GM19351 (cell line): ENCODE measurements around the gene ZNF428.
"Not testable (repeated sequence)": the region's sequence is repeated elsewhere in the genome, so short reads cannot be mapped to it uniquely, and the experiment has no call there.

Source experiments
- ATAC-seq: cut with Tn5 transposase; IDR thresholded peaks from one replicate; pipeline ENCODE4 v1.9.1; 2021; ENCODE audit warnings: mild to moderate bottlenecking, moderate library complexity; ENCODE audit not compliant: unreplicated experiment

Gene ZNF428

DNA sequence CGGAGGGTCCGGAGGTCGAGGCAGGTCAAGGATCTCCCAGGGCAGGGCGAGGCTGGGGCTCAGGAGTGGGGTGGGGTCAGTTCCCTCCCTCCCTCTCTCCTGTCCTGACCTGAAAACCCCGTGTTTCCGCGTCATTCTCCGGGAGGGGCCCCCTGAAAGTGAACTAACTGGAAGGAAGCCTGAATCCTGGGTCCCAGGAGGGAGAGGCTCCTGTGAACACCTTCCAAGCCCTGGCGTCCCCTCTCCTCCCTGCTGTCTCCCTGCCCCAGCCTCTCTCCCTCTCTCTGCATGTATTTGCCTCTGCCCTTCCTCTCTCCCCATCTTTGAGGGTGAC lies 21.0 kb upstream of the ZNF428 start:
- ATAC-seq: no peak

DNA sequence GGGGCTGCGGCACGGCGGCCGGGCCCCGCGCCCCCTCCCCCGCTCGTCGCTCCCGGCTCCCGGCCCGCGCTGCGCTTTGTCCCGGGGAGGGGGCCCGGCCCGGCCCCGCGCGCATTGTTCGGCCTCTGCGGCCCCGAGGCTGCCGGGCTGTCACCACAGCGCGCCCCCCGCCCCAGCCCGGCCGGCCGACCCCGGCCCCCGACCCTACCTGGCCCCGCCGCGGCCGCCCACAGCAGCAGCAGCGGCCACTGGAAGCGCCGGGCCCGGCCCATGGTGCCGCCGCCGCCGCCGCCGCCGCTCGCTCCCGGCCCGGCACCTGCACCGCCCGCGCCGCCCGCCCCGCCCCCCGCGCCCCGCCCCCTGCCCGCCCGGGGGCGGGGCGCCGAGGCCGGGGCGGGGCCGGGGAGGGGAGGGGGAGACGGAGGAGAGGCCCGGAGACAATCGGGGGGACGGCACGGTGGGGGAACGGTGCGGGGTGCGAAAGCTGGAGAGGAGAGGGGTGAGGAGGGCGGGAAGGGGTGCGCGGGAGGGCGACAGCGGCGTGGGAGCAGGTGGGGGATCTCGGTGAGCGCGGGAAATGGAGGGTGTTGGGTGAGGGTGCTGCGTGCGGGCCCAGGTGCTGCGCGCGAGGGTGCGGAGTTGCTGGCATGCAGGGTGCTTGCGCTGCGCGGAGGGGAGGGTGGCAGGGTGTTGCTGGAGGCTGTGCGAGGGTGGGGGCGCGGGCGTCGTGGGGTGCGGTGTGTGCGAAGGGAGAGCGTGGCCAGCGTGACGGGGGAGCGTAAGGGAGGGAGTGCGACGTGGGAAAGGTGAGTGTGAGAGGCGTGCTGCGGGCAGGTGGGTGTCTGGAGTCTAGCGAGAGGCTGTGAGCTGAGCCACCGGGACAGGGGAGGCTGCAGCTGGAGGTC lies 20.3 kb upstream of the ZNF428 start, which contains the start of gene CADM4:
TSS of gene CADM4 (minus strand) at position 332 of the 905 bp plus-strand sequence. CDS start at position 272, 60 bp downstream.
- no peak for ATAC-seq

DNA sequence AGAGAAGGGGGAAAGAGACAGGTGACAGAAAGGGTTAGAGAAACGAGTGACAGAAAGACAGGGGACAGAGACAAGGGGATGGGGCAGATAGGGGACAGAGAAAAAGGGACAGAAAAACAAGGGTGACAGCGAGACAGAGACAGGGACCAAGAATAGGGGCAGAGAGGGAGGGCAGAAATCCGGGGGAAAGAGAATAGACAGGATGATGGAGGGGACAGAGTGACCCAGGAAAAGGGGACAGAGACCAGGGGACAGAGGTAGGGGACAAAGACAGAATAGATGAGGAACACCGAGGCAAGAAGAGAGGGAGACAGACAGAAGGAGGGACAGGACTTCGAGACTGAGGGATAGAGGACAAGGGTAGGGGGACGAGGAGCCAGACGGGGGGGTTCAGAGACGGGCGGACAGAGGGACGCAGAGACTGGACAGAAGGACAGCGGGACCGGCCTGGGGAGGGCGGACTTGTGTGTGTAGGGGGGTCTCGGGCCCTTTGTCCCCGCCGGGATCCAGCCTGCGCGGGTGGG lies 19.6 kb upstream of the ZNF428 start:
- ATAC-seq: no peak

DNA sequence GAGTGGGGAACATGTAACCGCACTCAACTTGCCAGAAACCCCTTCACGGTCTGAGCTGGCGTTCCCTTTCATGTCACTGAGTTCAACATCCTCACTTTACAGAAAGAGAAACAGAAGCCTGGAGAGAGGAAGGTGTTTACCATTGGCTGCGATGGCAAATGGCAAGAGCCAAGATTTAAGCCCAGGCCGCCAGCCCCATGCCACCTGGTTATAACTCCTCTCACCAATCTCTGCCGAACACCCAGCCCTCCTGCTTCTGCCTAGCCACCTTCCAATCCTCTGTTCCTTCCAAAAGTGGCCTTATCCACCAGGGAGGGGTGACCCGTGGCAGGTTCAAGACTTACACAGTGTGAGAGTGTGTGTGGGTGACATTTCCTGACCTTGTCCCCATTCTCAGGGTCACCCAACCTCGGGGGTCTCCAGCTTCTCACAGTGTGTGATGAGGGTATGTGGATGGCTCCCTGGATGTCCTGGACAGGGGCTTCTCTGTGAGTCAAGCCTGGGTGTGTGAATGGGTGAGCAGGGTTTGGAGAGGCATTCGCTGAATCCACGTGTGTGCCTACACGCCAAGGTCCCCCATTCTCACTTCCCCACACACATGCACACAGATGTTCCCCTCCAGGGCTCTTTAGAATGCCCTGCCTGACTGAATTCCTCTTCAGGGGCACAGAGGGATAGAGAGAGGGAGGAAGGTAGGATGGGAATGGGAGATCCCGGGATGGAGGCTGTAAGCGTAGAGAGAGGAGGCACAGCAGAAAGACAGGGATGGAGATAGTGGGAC lies 19.0 kb upstream of the ZNF428 start:
- no peak for ATAC-seq

- no peak for ATAC-seq
Measured at GRCh38 chr19:43636121-43636683, 16.8 kb upstream of the ZNF428 start.

GRCh38 chr19:43635561-43635940 lies 16.1 kb upstream of the ZNF428 start:
- ATAC-seq: not testable (repeated sequence)

DNA sequence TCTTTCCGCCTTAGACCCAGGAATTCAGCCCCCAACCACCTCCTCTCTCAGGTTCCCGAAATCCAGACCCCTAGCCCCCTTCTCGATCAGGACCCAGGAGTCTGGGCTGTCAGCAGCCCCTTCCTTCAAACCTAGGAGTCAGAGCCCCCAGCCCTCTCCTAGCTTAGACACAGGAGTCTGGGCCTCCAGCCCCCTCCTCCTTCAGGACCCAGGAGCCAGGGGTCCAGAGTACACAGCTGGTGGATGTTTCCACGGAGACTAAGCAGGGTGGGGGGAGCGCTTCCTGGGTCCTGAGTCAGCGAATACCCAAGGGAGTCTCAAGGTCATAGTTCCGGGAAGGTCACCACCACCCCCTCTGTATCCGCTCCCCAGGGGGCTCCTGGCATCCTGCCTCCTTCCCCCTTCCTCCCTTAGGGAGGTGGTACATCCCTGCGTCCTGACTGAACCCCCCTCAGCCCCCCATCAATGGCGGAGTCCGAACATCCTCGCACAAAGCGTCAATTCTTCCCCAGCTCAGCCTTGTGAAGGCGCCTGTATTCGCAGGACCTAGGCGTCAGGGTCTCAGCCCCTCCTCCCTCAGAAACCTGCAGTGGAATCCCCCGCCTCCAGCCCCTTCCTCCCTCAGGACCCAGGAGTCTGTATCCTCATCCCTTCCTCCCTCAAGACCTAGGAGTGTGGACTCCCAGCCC lies 15.6 kb upstream of the ZNF428 start:
- no peak for ATAC-seq

DNA sequence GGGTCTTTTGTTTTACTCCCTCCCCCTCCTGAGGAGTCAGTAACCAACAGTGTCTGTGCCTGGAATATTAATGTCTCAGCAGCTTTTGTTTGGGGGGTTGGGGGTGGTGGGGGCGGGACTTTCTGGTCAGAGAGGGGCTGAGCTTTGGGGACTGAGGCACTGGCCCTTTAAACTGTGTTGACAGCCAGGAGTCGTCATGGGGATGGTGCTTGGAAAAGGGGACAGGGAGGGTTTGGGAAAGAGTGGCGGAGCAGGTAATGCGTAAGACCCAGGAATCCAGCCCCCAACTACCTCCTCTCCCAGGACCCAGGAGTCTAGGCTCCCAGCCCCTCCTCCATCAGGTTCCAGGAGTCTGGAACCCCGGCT lies 15.1 kb upstream of the ZNF428 start:
- ATAC-seq: no peak

- ATAC-seq: no peak
Measured at GRCh38 chr19:43634068-43634467, 14.6 kb upstream of the ZNF428 start.

DNA sequence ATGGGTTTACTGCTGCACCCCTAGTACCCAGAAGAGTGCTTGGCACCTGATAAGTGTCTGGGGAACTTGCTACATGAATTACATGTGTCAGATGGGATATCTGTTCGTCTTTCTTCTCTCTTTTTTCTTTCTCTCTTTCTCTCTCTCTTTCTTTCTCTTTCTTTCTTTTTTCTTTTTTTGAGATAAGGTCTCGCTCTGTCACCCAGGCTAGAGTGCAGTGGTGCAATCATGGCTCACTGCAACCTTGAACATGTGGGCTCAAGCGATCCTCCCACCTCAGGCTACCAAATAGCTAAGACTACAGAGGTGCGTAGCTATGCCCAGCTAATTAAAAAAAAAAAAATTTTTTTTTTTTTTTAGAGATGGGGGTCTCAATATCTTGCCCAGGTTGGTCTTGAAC lies 14.1 kb upstream of the ZNF428 start:
- ATAC-seq: no peak

GRCh38 chr19:43631491-43631890 lies 12.1 kb upstream of the ZNF428 start:
- no peak for ATAC-seq

DNA sequence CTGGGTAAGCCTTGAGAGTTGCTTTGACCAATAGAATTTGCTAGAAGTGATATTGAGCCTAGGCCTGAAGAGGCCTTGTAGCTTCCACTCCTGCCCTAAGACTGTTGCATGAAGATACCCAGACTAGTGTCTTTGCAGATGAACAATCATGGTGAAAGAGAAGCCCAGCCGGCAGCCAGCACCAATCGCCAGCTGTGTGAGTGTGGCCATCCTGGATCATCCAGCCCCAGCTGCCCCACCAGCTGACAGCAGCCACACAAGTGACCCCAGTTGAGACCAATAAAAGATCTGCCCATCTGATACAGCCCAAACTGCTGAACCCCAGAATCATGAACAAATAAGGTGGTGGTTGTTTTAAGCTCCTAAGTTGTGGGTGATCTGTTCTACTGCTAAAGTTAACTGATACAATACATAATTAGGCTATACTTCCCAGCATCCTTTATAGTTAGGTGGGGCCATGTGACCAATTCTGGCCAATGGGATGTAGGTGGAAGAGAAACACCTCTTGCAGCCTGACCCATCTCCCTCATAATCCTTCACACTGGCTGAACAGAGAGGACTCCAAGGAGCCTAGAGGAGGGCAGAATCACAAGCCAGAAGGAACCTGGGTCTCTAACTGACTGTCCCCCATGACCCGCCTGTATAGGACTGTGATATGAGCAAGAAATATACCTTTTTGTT lies 9.4 kb upstream of the ZNF428 start:
- no peak for ATAC-seq

DNA sequence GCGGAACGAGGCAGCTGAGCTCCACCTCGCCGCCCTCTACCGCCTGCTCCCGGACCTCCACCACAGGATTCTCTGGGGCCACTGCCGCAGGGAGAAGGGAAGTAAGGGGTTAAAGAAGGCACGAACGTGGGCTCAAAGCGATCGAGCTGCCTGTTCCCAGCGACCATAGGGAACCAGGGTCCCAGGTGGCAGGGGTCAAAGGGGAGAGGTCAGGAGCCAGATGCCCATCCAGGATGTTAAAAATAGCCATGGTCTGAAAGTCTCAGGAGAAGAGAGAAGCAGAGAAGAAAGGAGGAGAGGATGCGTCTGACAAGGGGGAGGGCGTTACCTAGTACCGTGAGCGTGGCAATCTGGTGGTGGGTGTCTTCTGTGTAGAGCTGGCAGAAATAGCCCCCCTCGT lies 7.4 kb upstream of the ZNF428 start:
- no peak for ATAC-seq

- no peak for ATAC-seq
Measured at GRCh38 chr19:43625918-43626579, 6.6 kb upstream of the ZNF428 start.

DNA sequence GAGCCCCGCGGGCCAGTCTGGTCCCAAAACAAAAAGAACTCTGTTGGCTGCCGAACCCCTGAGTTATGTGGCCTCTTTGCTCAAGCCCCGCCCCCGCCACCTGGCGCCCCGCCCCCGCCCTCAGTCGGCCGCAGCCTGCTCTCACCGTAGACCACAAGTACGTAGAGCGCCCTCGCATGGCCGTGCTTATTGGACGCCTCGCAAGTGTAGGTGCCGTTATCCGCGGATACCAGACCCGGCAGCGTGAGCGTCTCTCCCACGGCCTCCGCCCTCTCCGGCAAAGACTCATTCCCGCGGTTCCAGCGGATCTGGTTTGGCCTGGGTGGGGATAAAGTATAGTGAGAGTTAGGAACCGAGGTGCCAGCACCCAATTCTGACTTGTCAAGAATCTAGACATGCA lies 5.5 kb upstream of the ZNF428 start:
- ATAC-seq: no peak

DNA sequence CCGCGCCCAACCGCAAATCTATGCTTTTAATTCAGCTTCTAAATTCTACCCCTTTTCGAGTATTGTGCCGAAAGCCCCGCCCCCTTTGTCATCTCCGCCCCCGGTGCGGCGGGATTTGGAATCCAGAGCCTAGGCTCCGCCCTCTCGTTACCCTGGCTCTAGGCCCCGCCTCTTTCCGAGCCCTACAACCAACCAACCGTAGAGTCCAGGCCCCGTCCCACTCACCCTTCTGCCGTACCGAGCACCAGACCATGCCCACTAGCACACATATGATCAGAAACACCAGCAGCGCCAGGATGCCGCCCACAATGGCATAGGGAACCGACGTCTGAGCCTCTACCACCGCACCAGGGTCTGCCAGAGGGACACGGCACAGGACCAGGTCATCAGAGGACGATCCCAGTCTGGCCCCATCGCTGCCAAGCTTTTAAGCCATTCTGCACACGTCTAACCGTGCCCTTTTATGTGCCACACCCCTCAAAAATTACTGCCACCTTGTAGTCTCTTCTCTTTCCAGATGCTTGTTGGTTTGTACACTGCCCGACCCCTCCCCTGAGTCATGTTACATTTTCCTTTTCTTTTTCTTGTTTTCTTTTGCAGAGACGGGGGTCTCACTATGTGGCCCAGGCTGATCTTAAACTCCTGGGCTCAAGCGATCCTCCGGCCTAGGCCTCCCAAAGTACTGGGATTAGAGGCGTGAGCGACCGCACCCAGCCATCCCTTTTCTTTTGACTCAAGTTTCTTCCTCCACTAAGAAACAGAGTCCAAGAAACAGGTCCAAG lies 4.7 kb upstream of the ZNF428 start:
- ATAC-seq: no peak

DNA sequence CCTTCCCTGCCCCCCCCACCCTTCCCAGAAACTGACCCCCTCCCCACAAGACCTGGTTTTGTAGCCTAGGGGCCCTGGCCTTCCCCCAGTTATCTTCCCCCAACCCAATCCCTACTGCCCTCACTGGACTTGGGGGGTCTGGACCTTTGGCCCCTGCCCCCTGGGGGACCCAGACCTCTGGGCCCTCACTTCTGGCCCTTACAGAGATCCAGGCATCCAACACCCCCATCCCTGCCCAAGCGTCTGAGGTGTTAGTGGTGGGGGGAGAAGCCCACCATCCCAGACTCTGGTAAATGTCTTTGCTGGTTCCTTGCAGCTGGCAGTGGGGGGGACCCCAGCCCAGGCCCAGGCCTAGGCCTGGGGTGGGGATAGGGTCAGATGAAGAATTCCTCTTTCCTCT lies 3.5 kb upstream of the ZNF428 start:
- ATAC-seq: no peak

- ATAC-seq: no peak
Measured at GRCh38 chr19:43622070-43622469, 2.6 kb upstream of the ZNF428 start.
